ENCODE measurements around the gene ABCC8. TPM values are rescaled to one million over a fixed set of nuclear protein-coding genes. Genes with fewer than 3 reads are reported as not detected.
A peak's percentile ranks its signal among the peaks of the same experiment; 100 is the strongest.

The ABCC8 gene
- total and polyA plus RNA-seq, 9 of the 15 experiments (the other 6 are each of a cell fraction or from before 2014, with no cell fraction given), result not detected

GRCh38 chr11:17388609-17389210 is 87.9 kb downstream of the ABCC8 start, which contains the start of gene KCNJ11 (continued):
- 0 out of 2 replicates have a peak, but pooled peaks have one; percentile 8 for TF ChIP-seq ZNF263 (CRISPR knock-in tag; IDR thresholded peaks at IDR 0.05; ENCODE audit: borderline replicate concordance)
- TF ChIP-seq MECOM (CRISPR knock-in tag; IDR thresholded peaks at IDR 0.05), result no peak
- TF ChIP-seq EGR1 (conservative IDR thresholded peaks at IDR 0.05), result no peak
- no peak for TF ChIP-seq HBP1 (CRISPR knock-in tag; IDR thresholded peaks at IDR 0.05)
- no peak for TF ChIP-seq FOXM1 (IDR thresholded peaks at IDR 0.05; ENCODE audit: low read depth)
- TF ChIP-seq FOXM1 (CRISPR knock-in tag; IDR thresholded peaks at IDR 0.05; ENCODE audit: low read depth), result no peak
- 0 out of 4 replicates have a peak, but pooled peaks of 1 of the 2 experiments have one; percentile 36 for TF ChIP-seq NRF1 (conservative IDR thresholded peaks at IDR 0.05 in 1 of 2, IDR thresholded peaks at IDR 0.05 in 1 of 2)
- no peak for TF ChIP-seq BRF2 (IDR thresholded peaks at IDR 0.05; ENCODE audit: borderline replicate concordance, insufficient read depth, insufficient read length)
- TF ChIP-seq TFAP4 (CRISPR knock-in tag; IDR thresholded peaks at IDR 0.05; ENCODE audit: borderline replicate concordance), result peak; percentile 47; the same call in 1 of the 2 replicates
- TF ChIP-seq ATF4 (CRISPR knock-in tag; IDR thresholded peaks at IDR 0.05), result no peak
